Glutamatergic neuron (in vitro differentiated cells): ENCODE results near the gene CDC42BPA. TPM values are rescaled to one million over a fixed set of nuclear protein-coding genes. Genes with fewer than 3 reads are reported as not detected.

Source experiments
- DNase-seq: peaks from one replicate; pipeline ENCODE4 v3.0.0; 2022
- H3K27ac Mint-ChIP-seq: one replicate; pipeline ENCODE4 v1.8.0; 2020; ENCODE audit warnings: mild to moderate bottlenecking, mixed read lengths, inconsistent platforms; ENCODE audit not compliant: unreplicated experiment
- H3K27me3 Mint-ChIP-seq: one replicate; pipeline ENCODE4 v1.8.0; 2020; ENCODE audit warnings: mild to moderate bottlenecking, moderate library complexity, mixed read lengths, inconsistent platforms; ENCODE audit not compliant: unreplicated experiment
- H3K36me3 Mint-ChIP-seq: one replicate; pipeline ENCODE4 v1.8.0; 2020; ENCODE audit warnings: mild to moderate bottlenecking, mixed read lengths, inconsistent platforms; ENCODE audit not compliant: unreplicated experiment
- H3K4me1 Mint-ChIP-seq: one replicate; pipeline ENCODE4 v1.8.0; 2020; ENCODE audit warnings: mild to moderate bottlenecking, low read depth, mixed read lengths, inconsistent platforms; ENCODE audit not compliant: unreplicated experiment
- H3K4me3 Mint-ChIP-seq: one replicate; pipeline ENCODE4 v1.8.0; 2020; ENCODE audit warnings: mild to moderate bottlenecking, mixed read lengths, inconsistent platforms; ENCODE audit not compliant: unreplicated experiment
- H3K9me3 Mint-ChIP-seq: one replicate; pipeline ENCODE4 v1.8.0; 2020; ENCODE audit warnings: mild to moderate bottlenecking, moderate library complexity, mixed read lengths, inconsistent platforms; ENCODE audit not compliant: unreplicated experiment
- CTCF ChIP-seq: fragments of 200-600 bp; sonication (generic); IDR thresholded peaks from one replicate; pipeline ENCODE4 v1.5.0; 2021; ENCODE audit not compliant: partially characterized antibody, unreplicated experiment
- long read RNA-seq: library from polyadenylated mRNA; unstranded; transcript quantifications from one replicate; pipeline ENCODE4 v2.0.0, GENCODE V29; 2020; ENCODE audit not compliant: unreplicated experiment
- total RNA-seq: library from RNA; stranded (reverse); fragmentation: NEBNext Ultra II Directional; extraction: Animal tissue kit (Norgen Biotek cat#: 25700); gene quantifications from one replicate; pipeline ENCODE4 v1.2.1, GENCODE V29; 2021; ENCODE audit not compliant: unreplicated experiment

CDC42BPA gene
- 66.0 TPM for total RNA-seq
- long read RNA-seq, partial matches to known transcripts: 6 of 10 reads
- long read RNA-seq, other reads (novel, unspliced or antisense): 4 of 10 reads

GRCh38 chr1:227318016-227318852 lies at the start of gene CDC42BPA:
Gene CDC42BPA (minus strand): TSS chr1:227318492. CDS start chr1:227317182, 1,310 bp downstream.
- Mint-ChIP-seq H3K27ac (peak within 1 kb of the TSS; percentile 93), H3K4me1 (peaks cover 12% of the 10 kb centered on the region), H3K27me3 (peaks cover 3% of the 10 kb centered on the region), H3K9me3 (peaks cover 9% of the 10 kb centered on the region), H3K36me3 (no peaks in the 10 kb centered on the region), H3K4me3 (peak within 1 kb of the TSS; percentile 96)
- peak; percentile 89 for DNase-seq
- TF ChIP-seq CTCF: no peak

GRCh38 chr1:227368009-227368408 lies 49.7 kb upstream of the CDC42BPA start:
- Mint-ChIP-seq H3K4me1 (peaks cover 2% of the 10 kb centered on the region), H3K27ac (no peak overlapping the region), H3K27me3 (no peaks in the 10 kb centered on the region), H3K36me3 (no peaks in the 10 kb centered on the region), H3K9me3 (no peaks in the 10 kb centered on the region), H3K4me3 (no peak overlapping the region)
- DNase-seq: no peak
- TF ChIP-seq CTCF: no peak

- H3K9me3 Mint-ChIP-seq: no peaks in the 10 kb centered on the region
- TF ChIP-seq CTCF: no peak
Observed at GRCh38 chr1:227365473-227366431, 47.5 kb upstream of the CDC42BPA start.

GRCh38 chr1:227364657-227365056 lies 46.4 kb upstream of the CDC42BPA start:
- no peak for DNase-seq
- no peaks in the 10 kb centered on the region for H3K36me3 Mint-ChIP-seq
- no peak overlapping the region for H3K27ac Mint-ChIP-seq
- no peaks in the 10 kb centered on the region for H3K9me3 Mint-ChIP-seq
- no peak for TF ChIP-seq CTCF
- no peaks in the 10 kb centered on the region for H3K27me3 Mint-ChIP-seq
- no peak overlapping the region for H3K4me3 Mint-ChIP-seq
- H3K4me1 Mint-ChIP-seq: peaks cover 2% of the 10 kb centered on the region

More at GRCh38 chr1:227365473-227366431, 47.5 kb upstream of the CDC42BPA start:
- Mint-ChIP-seq H3K27me3 (no peaks in the 10 kb centered on the region), H3K4me3 (no peak overlapping the region), H3K36me3 (no peaks in the 10 kb centered on the region), H3K4me1 (peaks cover 2% of the 10 kb centered on the region), H3K27ac (no peak overlapping the region)
- DNase-seq: no peak
